ENCODE results near the gene MTMR10.

The MTMR10 gene

DNA sequence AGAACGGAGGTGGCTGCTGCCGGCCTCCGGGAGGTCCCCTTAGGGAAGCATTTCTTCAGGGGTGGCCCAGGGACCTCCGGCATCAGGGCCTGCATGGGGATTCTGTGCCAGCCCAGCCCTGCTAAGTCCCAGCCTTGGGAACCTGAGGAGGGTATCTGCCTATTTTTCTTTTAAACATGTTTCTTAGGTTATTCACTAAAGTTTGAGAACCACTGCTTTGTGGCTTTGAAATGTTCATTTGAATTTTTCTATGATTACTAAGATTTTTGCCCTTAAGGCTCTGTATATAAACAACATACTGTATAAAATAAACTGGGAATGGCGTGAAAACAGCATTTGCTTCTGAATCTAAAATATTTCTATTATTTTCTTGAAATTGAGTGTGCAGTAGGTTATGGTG lies 63.4 kb downstream of the MTMR10 start:
- DNase-seq (ENCODE audit: low spot score): no peak
- TF ChIP-seq, protein P1, sequence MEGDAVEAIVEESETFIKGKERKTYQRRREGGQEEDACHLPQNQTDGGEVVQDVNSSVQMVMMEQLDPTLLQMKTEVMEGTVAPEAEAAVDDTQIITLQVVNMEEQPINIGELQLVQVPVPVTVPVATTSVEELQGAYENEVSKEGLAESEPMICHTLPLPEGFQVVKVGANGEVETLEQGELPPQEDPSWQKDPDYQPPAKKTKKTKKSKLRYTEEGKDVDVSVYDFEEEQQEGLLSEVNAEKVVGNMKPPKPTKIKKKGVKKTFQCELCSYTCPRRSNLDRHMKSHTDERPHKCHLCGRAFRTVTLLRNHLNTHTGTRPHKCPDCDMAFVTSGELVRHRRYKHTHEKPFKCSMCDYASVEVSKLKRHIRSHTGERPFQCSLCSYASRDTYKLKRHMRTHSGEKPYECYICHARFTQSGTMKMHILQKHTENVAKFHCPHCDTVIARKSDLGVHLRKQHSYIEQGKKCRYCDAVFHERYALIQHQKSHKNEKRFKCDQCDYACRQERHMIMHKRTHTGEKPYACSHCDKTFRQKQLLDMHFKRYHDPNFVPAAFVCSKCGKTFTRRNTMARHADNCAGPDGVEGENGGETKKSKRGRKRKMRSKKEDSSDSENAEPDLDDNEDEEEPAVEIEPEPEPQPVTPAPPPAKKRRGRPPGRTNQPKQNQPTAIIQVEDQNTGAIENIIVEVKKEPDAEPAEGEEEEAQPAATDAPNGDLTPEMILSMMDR (IDR thresholded peaks at IDR 0.05; ENCODE audit: extremely low read depth, missing control alignments): no peak

DNA sequence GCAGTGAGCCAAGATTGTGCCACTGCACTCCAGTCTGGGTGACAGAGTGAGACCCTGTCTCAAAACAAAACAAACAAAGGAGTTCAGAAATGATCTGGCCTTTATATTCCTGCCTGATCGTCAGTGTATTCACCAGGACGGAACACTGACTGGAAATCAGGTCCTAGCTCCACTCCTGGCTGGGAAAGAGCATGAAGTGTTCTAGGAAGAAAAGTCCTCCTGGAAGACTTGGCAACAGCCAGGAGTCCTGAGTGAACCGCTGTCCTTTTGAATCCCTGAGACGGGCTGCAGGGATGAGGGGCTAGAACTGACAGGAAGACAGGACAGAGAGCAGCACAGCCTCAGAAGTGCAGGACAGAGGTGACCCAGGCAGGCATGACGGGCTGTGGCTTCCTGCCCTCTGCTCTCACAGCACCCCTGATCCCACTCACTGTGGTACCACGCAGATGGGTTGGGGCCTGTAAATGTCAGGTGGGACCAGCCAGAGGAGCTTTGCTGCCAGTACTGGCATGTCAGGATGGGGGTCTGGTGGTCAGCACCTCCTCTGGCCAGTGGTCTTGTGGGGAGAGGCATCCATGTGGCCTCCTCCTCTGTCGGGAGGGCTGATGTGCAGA lies 64.2 kb downstream of the MTMR10 start:
- DNase-seq (ENCODE audit: low spot score): no peak
- TF ChIP-seq, protein P1 (IDR thresholded peaks at IDR 0.05; ENCODE audit: extremely low read depth, missing control alignments): no peak

DNA sequence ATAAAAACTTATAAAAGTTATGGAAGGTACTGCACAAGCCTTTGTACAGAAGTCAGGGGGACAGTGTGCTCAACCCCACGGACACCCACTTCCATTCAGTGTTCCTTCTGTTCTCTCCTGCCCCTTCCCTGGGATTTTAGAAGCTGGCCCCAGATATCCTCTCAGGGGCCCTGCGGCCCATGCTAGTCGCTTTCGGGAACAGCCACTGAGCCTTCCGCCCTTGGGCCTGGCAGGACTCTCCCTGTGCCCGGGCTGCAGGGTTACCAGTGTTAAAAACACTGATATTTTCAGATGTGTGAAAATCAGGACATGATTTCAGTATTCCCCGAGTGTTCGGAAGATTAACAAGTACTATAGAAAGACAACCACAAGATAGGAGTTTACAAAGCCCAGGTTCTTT lies 65.3 kb downstream of the MTMR10 start:
- TF ChIP-seq, protein P1 (IDR thresholded peaks at IDR 0.05; ENCODE audit: extremely low read depth, missing control alignments): no peak
- no peak for DNase-seq (ENCODE audit: low spot score)

DNA sequence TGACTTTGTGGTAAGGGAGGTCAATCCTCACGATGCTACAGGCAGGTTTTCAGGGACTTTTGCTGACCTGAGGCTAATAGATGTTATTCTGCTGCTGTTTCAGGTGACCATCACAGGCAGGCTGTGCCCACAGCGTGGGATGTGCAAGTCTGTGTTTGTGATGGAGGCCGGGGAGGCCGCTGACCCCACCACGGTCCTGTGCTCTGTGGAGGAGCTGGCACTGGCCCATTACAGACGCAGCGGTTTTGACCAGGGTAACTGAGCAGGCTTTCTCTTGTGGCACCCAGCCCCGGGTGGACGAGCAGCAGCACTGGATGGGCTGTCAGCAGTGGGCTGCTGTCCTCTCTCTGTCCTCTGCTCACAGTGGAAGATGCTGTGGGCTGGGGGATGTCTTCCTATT lies 65.7 kb downstream of the MTMR10 start:
- TF ChIP-seq, protein P1 (IDR thresholded peaks at IDR 0.05; ENCODE audit: extremely low read depth, missing control alignments): no peak

DNA sequence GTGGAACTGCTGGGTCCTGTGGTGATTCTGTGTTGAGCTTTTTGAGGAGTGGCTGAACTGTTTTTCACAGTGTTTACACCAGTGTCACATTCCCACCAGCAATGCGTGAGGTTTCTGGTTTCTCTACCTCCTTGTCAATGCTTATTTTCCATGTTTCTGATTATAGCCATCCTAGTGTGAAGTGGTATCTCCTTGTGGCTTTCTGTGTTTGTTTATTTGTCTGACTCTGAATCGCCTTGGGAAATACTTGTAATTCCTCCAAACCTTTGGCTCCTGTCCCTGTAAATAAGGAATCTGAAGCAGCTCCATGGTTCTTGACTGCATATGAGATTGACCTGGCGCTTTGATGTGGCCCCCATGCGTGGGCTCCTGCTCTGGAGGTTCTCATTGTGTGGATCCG lies 67.1 kb downstream of the MTMR10 start:
- no peak for DNase-seq (ENCODE audit: low spot score)

More for the DNA sequence above, 65.7 kb downstream of the MTMR10 start:
- DNase-seq (ENCODE audit: low spot score): no peak

DNA sequence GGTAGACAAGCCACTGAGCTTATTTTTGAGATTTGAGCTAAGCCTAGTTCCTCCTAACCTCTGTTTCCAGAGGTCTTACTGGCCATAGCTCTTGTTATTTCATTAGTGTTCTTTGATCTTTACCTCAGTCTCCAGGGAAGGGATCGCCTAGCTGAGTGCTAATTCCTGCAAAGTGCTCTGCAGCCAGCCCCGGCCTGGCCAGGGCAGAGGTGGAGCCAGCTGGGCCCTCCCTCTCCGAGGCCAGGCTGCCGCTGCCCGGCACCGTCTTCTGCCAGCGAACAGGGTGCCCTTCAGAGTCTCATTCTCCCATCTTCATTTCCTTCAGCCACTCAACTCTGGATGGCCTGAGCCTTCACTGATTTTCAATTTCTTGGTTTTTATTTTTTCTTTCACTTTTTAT lies 68.0 kb downstream of the MTMR10 start:
- DNase-seq (ENCODE audit: low spot score): no peak
- TF ChIP-seq, protein P1 (IDR thresholded peaks at IDR 0.05; ENCODE audit: extremely low read depth, missing control alignments): no peak

More for the DNA sequence above, 67.1 kb downstream of the MTMR10 start:
- TF ChIP-seq, protein P1 (IDR thresholded peaks at IDR 0.05; ENCODE audit: extremely low read depth, missing control alignments): no peak

DNA sequence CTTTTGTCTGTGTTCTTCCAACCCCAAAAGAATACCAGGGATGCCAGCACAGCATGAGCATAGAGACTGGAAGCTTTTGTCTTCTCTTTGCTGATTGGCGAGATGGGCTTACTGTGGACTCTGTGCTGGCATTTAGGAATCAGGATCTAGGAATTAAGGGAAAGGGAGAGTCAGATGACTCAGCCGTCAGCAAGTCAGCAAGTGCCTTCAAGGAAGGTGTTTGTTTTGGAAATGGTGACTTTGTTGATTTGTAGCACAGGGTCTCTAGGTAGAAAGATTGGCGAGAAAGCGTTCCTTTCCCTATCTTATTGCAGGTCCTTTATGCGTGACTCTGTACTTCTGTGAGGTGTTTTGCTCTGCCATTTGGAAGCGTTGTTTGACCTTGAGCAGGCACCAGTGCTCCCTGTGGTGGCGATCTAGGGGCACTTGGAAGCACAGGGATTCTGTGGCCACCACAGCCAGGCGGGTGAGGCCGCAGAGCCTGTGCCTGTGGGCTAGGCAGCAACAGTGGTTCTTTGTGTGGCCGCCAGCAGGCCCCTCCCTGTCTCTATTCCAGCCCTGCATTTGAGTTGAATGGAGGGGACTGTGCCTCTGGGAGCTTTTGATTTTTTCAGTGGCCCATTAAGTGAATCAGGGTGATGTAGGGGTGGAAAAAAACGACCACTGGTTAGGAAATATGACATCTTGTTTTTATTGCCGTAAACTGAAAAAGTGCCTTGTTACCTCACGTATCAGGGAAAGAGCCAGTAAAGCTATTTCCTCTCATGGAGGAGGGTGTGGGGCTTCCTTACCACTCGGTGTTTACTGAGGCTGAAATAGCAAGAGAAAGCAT lies 68.7 kb downstream of the MTMR10 start:
- no peak for DNase-seq (ENCODE audit: low spot score)
- TF ChIP-seq, protein P1 (IDR thresholded peaks at IDR 0.05; ENCODE audit: extremely low read depth, missing control alignments): no peak
